Mesenchymal stem cell (in vitro differentiated cells and primary cell): ENCODE results near the gene HRH2.

Experiments used
- DNase-seq: peaks from one replicate; pipeline ENCODE4 v3.0.0-alpha.2; 2013
- H2AFZ ChIP-seq: one replicate; pipeline ENCODE4 v1.6.1; 2013; ENCODE audit warnings: low read depth, mild to moderate bottlenecking, control low read depth, inconsistent platforms, low read length, moderate library complexity
- H2AK5ac ChIP-seq: 2 replicates; pipeline ENCODE4 v1.6.1; 2013; ENCODE audit warnings: low read length, moderate library complexity, mild to moderate bottlenecking, inconsistent platforms; ENCODE audit not compliant: severe bottlenecking
- H2BK120ac ChIP-seq: one replicate; pipeline ENCODE4 v1.6.1; 2013; ENCODE audit warnings: low read depth, mild to moderate bottlenecking, inconsistent platforms, low read length, moderate library complexity
- H2BK12ac ChIP-seq, 2 experiments: one replicate each; pipeline ENCODE4 v1.6.1; 2013; ENCODE audit warnings: inconsistent platforms in 2 of 2, low read length in 2 of 2, mild to moderate bottlenecking in 2 of 2, moderate library complexity in 2 of 2, control low read depth in 1 of 2
- H2BK15ac ChIP-seq: one replicate; pipeline ENCODE4 v1.6.1; 2013; ENCODE audit warnings: mild to moderate bottlenecking, low read depth, inconsistent platforms; ENCODE audit not compliant: poor library complexity, severe bottlenecking
- H2BK5ac ChIP-seq: 2 replicates; pipeline ENCODE4 v1.6.1; 2013; ENCODE audit warnings: low read depth, mild to moderate bottlenecking, low read length, control low read depth, inconsistent platforms; ENCODE audit not compliant: poor library complexity, severe bottlenecking
- H3K14ac ChIP-seq, 2 experiments: one replicate each; pipeline ENCODE4 v1.6.1; 2013; ENCODE audit warnings: inconsistent platforms in 2 of 2, low read length in 2 of 2, control low read depth in 1 of 2, mild to moderate bottlenecking in 1 of 2, moderate library complexity in 1 of 2
- H3K18ac ChIP-seq, 2 experiments: one replicate each; pipeline ENCODE4 v1.6.1; 2013; ENCODE audit warnings: inconsistent platforms in 2 of 2, low read length in 2 of 2, control low read depth in 1 of 2, low read depth in 1 of 2, mild to moderate bottlenecking in 1 of 2
- H3K23ac ChIP-seq, 2 experiments: one replicate each; pipeline ENCODE4 v1.6.1; 2013; ENCODE audit warnings: inconsistent platforms in 2 of 2, low read length in 2 of 2, mild to moderate bottlenecking in 2 of 2, moderate library complexity in 2 of 2, control low read depth in 1 of 2
- H3K27ac ChIP-seq: 2 replicates; pipeline ENCODE4 v1.5.1; 2013; ENCODE audit warnings: mild to moderate bottlenecking, moderate library complexity, low read length, control low read depth, inconsistent platforms; ENCODE audit not compliant: poor library complexity, severe bottlenecking
- H3K27me3 ChIP-seq, 2 experiments: 2 replicates each; pipeline versions ENCODE4 v1.6.1 to v1.7.0; 2013; ENCODE audit warnings: low read length in 2 of 2, mild to moderate bottlenecking in 2 of 2, moderate library complexity in 2 of 2, control low read depth in 1 of 2, inconsistent platforms in 1 of 2; ENCODE audit not compliant: control insufficient read depth in 1 of 2, insufficient read depth in 1 of 2
- H3K36me3 ChIP-seq, 2 experiments: 2 replicates each; pipeline versions ENCODE4 v1.6.1 to v1.7.0; 2013; ENCODE audit warnings: low read length in 2 of 2, control low read depth in 1 of 2, inconsistent platforms in 1 of 2, low read depth in 1 of 2, mild to moderate bottlenecking in 1 of 2; ENCODE audit not compliant: insufficient read depth in 2 of 2, control insufficient read depth in 1 of 2
- H3K4ac ChIP-seq, 2 experiments: one replicate each; pipeline ENCODE4 v1.6.1; 2013; ENCODE audit warnings: inconsistent platforms in 2 of 2, low read length in 2 of 2, mild to moderate bottlenecking in 2 of 2, moderate library complexity in 2 of 2, control low read depth in 1 of 2, low read depth in 1 of 2
- H3K4me1 ChIP-seq: 2 replicates; pipeline ENCODE4 v1.6.1; 2013; ENCODE audit warnings: low read depth, low read length, control low read depth; ENCODE audit not compliant: control insufficient read depth, insufficient read depth
- H3K4me2 ChIP-seq: 2 replicates; pipeline ENCODE4 v1.6.1; 2013; ENCODE audit warnings: low read length, mild to moderate bottlenecking, inconsistent platforms; ENCODE audit not compliant: poor library complexity, severe bottlenecking
- H3K4me3 ChIP-seq, 2 experiments: 2 replicates each; pipeline versions ENCODE4 v1.5.1 to v1.7.0; 2013; ENCODE audit warnings: low read length in 2 of 2, mild to moderate bottlenecking in 2 of 2, control low read depth in 1 of 2, low read depth in 1 of 2; ENCODE audit not compliant: insufficient read depth in 1 of 2
- H3K79me1 ChIP-seq: replicated peaks from 2 replicates; pipeline ENCODE4 v1.6.1; 2013; ENCODE audit warnings: mild to moderate bottlenecking, control low read depth, low read length, inconsistent platforms; ENCODE audit not compliant: poor library complexity, severe bottlenecking
- H3K9ac ChIP-seq: 2 replicates; pipeline ENCODE4 v1.7.0; 2013; ENCODE audit warnings: mild to moderate bottlenecking, low read length, moderate library complexity
- H3K9me3 ChIP-seq: 2 replicates; pipeline ENCODE4 v1.7.0; 2013; ENCODE audit warnings: mild to moderate bottlenecking, low read length; ENCODE audit not compliant: control insufficient read depth
- H4K8ac ChIP-seq: one replicate; pipeline ENCODE4 v1.6.1; 2013; ENCODE audit warnings: inconsistent platforms, mild to moderate bottlenecking, low read length, moderate library complexity
- H4K91ac ChIP-seq: one replicate; pipeline ENCODE4 v1.6.1; 2013; ENCODE audit warnings: mild to moderate bottlenecking, low read length, inconsistent platforms
- WGBS: methylation state at CpG from one replicate; pipeline ENCODE4 v1.1.7; 2013; ENCODE audit warnings: mixed read lengths; 5-methylcytosine and 5-hydroxymethylcytosine counted together

The HRH2 gene

DNA sequence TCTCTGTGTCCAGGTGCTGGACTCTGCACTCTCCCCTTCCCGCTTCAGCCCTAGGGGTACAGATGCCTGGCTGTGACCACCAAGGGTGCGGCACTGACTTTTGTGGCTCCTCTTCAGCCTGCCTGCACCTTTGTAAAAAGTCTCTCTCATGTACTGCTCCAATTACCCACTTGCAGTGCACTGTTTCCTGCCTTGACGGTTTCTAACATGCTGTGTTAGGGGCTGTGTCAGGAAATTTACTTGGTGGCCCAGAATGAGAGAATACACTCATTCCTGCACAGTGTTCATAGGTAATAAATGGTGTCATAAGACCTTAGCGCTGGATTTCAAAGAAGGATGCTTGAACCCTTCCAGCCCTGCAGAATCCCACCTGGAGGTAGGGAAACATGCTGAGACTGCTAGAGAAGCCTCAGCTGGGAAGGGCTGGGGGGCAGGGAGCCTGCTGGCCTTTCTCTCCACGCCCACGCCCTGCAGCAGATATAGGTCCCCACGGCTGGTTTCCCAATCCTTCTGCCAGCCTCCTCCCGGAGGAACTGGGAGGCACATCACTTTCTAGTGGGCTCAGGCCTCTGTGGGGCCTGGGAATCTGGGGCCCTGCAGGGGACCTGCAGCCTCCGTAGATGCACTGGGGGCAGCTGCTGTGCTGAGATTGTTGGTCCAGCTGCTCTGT lies 17.6 kb upstream of the HRH2 start:
- no peak overlapping the region for H3K18ac ChIP-seq
- H2BK12ac ChIP-seq, result no peak overlapping the region
- no peak overlapping the region for H2AFZ ChIP-seq
- WGBS, result 56% methylated on average over 9 of the region's 9 CpGs
- H3K4ac ChIP-seq, result no peak overlapping the region
- H3K36me3 ChIP-seq, result no peaks in the 10 kb centered on the region
- no peaks in the 10 kb centered on the region for H3K4me1 ChIP-seq
- no peak overlapping the region for H3K23ac ChIP-seq
- H4K8ac ChIP-seq, result no peak overlapping the region
- no peak overlapping the region for H2BK120ac ChIP-seq
- peaks cover 5% of the 10 kb centered on the region for H3K9me3 ChIP-seq
- no peak overlapping the region for H2BK5ac ChIP-seq
- H3K27ac ChIP-seq, result no peak overlapping the region
- no peak overlapping the region for H4K91ac ChIP-seq
- H3K4me2 ChIP-seq, result no peak overlapping the region
- no peaks in the 10 kb centered on the region for H3K79me1 ChIP-seq
- no peak overlapping the region for H3K9ac ChIP-seq
- no peak overlapping the region for H3K14ac ChIP-seq
- no peak overlapping the region for H3K4me3 ChIP-seq
- DNase-seq, result no peak
- H2BK15ac ChIP-seq, result no peak overlapping the region
- peaks cover 0 to 8% of the 10 kb centered on the region in 2 experiments for H3K27me3 ChIP-seq
- no peak overlapping the region for H2AK5ac ChIP-seq

DNA sequence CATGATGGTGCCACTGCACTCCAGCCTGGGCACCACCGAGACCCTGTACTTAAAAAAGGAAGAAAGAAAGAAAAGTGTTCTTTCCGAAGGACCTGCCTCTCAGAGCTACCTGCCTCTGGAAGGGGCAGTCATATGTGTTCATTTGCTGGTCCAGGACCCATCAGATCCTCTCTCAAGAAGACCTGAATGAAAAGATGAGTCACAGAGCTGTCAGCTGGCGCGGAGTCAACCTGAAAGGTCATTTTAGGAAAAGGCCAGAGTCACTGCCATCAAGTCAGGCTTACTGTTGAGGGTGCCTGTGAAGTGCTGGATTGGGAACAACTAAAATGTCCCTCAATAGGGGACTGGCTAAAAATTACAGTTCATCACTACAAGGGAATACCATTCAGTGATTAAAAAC lies 14.9 kb upstream of the HRH2 start:
- Histone ChIP-seq H3K27ac (no peak overlapping the region), H2BK12ac (no peak overlapping the region), H3K4me2 (no peak overlapping the region), H2AFZ (no peak overlapping the region), H2BK5ac (no peak overlapping the region), H3K36me3 (no peaks in the 10 kb centered on the region), H2BK15ac (no peak overlapping the region), H4K8ac (no peak overlapping the region), H3K4ac (no peak overlapping the region), H3K23ac (no peak overlapping the region), H3K4me1 (no peaks in the 10 kb centered on the region), H3K79me1 (no peaks in the 10 kb centered on the region), H3K9me3 (peaks cover 3% of the 10 kb centered on the region), H3K4me3 (no peak overlapping the region), H3K18ac (no peak overlapping the region), H3K27me3 (peaks cover 0 to 8% of the 10 kb centered on the region in 2 experiments), H3K9ac (no peak overlapping the region), H4K91ac (no peak overlapping the region), H2AK5ac (no peak overlapping the region), H2BK120ac (no peak overlapping the region), H3K14ac (no peak overlapping the region)
- 90% methylated on average over 4 of the region's 4 CpGs for WGBS
- no peak for DNase-seq

GRCh38 chr5:175646251-175646650 lies 11.6 kb upstream of the HRH2 start:
- no peak overlapping the region for H2BK15ac ChIP-seq
- H3K18ac ChIP-seq, result no peak overlapping the region
- H3K4ac ChIP-seq, result no peak overlapping the region
- H3K9me3 ChIP-seq, result no peaks in the 10 kb centered on the region
- no peak overlapping the region for H3K14ac ChIP-seq
- H3K27ac ChIP-seq, result no peak overlapping the region
- H2AFZ ChIP-seq, result no peak overlapping the region
- peaks cover 0 to 4% of the 10 kb centered on the region in 2 experiments for H3K27me3 ChIP-seq
- 79% methylated on average over 2 of the region's 3 CpGs for WGBS
- no peak overlapping the region for H2BK12ac ChIP-seq
- no peak overlapping the region for H2AK5ac ChIP-seq
- H2BK120ac ChIP-seq, result no peak overlapping the region
- no peak overlapping the region for H3K23ac ChIP-seq
- H3K79me1 ChIP-seq, result no peaks in the 10 kb centered on the region
- H4K8ac ChIP-seq, result no peak overlapping the region
- H3K4me1 ChIP-seq, result no peaks in the 10 kb centered on the region
- H3K9ac ChIP-seq, result no peak overlapping the region
- no peak overlapping the region for H3K4me3 ChIP-seq
- no peak overlapping the region for H2BK5ac ChIP-seq
- DNase-seq, result no peak
- no peak overlapping the region for H4K91ac ChIP-seq
- H3K4me2 ChIP-seq, result no peak overlapping the region
- no peaks in the 10 kb centered on the region for H3K36me3 ChIP-seq

DNA sequence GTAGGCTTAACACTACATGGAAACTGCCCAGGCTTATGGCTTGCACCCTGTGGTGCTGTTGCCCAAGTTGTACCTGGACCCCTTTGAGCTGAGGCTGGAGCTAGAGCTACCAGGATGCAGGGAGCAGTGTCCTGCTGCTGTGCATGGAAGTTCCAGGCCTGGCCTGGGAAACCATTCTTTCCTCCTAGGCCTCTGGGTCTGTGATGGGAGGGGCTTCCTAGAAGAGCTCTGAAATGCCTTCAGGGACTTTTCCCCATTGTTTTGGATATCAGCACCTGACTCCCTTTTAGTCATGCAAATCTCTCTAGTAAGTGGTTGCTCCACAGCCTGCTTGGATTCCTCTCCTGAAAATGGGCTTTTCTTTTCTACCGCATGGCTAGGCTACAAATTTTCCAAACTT lies 7.9 kb upstream of the HRH2 start:
- no peaks in the 10 kb centered on the region for H3K27me3 ChIP-seq
- H3K18ac ChIP-seq, result no peak overlapping the region
- H2AFZ ChIP-seq, result no peak overlapping the region
- no peak overlapping the region for H3K14ac ChIP-seq
- H2BK120ac ChIP-seq, result no peak overlapping the region
- no peaks in the 10 kb centered on the region for H3K79me1 ChIP-seq
- no peak overlapping the region for H3K4me3 ChIP-seq
- H3K27ac ChIP-seq, result no peak overlapping the region
- no peak overlapping the region for H3K9ac ChIP-seq
- no peaks in the 10 kb centered on the region for H3K9me3 ChIP-seq
- H2BK12ac ChIP-seq, result no peak overlapping the region
- H2BK15ac ChIP-seq, result no peak overlapping the region
- no peak for DNase-seq
- H3K4me1 ChIP-seq, result no peaks in the 10 kb centered on the region
- H3K4ac ChIP-seq, result no peak overlapping the region
- no peaks in the 10 kb centered on the region for H3K36me3 ChIP-seq
- no peak overlapping the region for H4K8ac ChIP-seq
- H3K4me2 ChIP-seq, result no peak overlapping the region
- H3K23ac ChIP-seq, result no peak overlapping the region
- WGBS, result 100% methylated on average over 1 of the region's 1 CpG
- no peak overlapping the region for H2AK5ac ChIP-seq
- no peak overlapping the region for H2BK5ac ChIP-seq
- H4K91ac ChIP-seq, result no peak overlapping the region
